GM18502 (cell line): ENCODE data around the gene FHOD3.
"Not testable (repeated sequence)": the region's sequence is repeated elsewhere in the genome, so short reads cannot be mapped to it uniquely, and the experiment has no call there.

Experiments
- ATAC-seq: cut with Tn5 transposase; IDR thresholded peaks from one replicate; pipeline ENCODE4 v1.9.1; 2021; ENCODE audit warnings: mild to moderate bottlenecking; ENCODE audit not compliant: unreplicated experiment, poor library complexity

The FHOD3 gene

GRCh38 chr18:36341944-36342343 lies 44.4 kb downstream of the FHOD3 start:
- no peak for ATAC-seq

GRCh38 chr18:36348331-36348730 lies 50.8 kb downstream of the FHOD3 start:
- ATAC-seq, result no peak

GRCh38 chr18:36348971-36349417 lies 51.5 kb downstream of the FHOD3 start:
- ATAC-seq, result no peak

- ATAC-seq, result no peak
Measured at GRCh38 chr18:36349552-36349951, 52.0 kb downstream of the FHOD3 start.

GRCh38 chr18:36350251-36350651 lies 52.7 kb downstream of the FHOD3 start:
- no peak for ATAC-seq

GRCh38 chr18:36350839-36351469 lies 53.4 kb downstream of the FHOD3 start:
- ATAC-seq, result no peak

- ATAC-seq, result no peak
Measured at GRCh38 chr18:36352384-36352783, 54.9 kb downstream of the FHOD3 start.

GRCh38 chr18:36354989-36355388 lies 57.5 kb downstream of the FHOD3 start:
- ATAC-seq, result no peak

- no peak for ATAC-seq
Measured at GRCh38 chr18:36355511-36355910, 58.0 kb downstream of the FHOD3 start.

GRCh38 chr18:36356741-36357140 lies 59.2 kb downstream of the FHOD3 start:
- ATAC-seq, result not testable (repeated sequence)

GRCh38 chr18:36358141-36358540 lies 60.6 kb downstream of the FHOD3 start:
- ATAC-seq, result no peak

- ATAC-seq, result no peak
Measured at GRCh38 chr18:36360256-36360909, 62.9 kb downstream of the FHOD3 start.

GRCh38 chr18:36364911-36365624 lies 67.6 kb downstream of the FHOD3 start:
- no peak for ATAC-seq

GRCh38 chr18:36365836-36366775 lies 68.6 kb downstream of the FHOD3 start:
- no peak for ATAC-seq

GRCh38 chr18:36366994-36367839 lies 69.7 kb downstream of the FHOD3 start:
- no peak for ATAC-seq

- no peak for ATAC-seq
Measured at GRCh38 chr18:36368889-36369288, 71.4 kb downstream of the FHOD3 start.

GRCh38 chr18:36372903-36373311 lies 75.4 kb downstream of the FHOD3 start:
- ATAC-seq, result no peak

- ATAC-seq, result no peak
Measured at GRCh38 chr18:36374262-36374661, 76.7 kb downstream of the FHOD3 start.

GRCh38 chr18:36375118-36375517 lies 77.6 kb downstream of the FHOD3 start:
- no peak for ATAC-seq
